HCT116 (cell line): ENCODE measurements around the gene SCN1A.

ENCODE experiments used
- EGR1 ChIP-seq: IDR thresholded peaks from 2 replicates; pipeline ENCODE4 v1.6.1; 2012; ENCODE audit warnings: low read depth
- EZH2 ChIP-seq: fragments of 200-600 bp; sonication (generic); IDR thresholded peaks from 2 replicates; pipeline ENCODE4 v1.6.1; 2017; ENCODE audit warnings: antibody characterized with exemption, mixed run types
- EZH2phosphoT487 ChIP-seq: fragments of 200-600 bp; IDR thresholded peaks from 2 replicates; pipeline ENCODE4 v1.6.1; 2018; ENCODE audit warnings: antibody characterized with exemption, borderline replicate concordance
- JUND ChIP-seq: IDR thresholded peaks from 2 replicates; pipeline ENCODE4 v1.6.1; 2012
- POLR2A ChIP-seq: IDR thresholded peaks from 2 replicates; pipeline ENCODE4 v1.7.0; 2011; ENCODE audit warnings: borderline replicate concordance; ENCODE audit not compliant: insufficient read depth, insufficient read length; ENCODE audit errors: extremely low read depth
- POLR2AphosphoS5 ChIP-seq: IDR thresholded peaks from 2 replicates; pipeline ENCODE4 v1.6.1; 2011; ENCODE audit warnings: mild to moderate bottlenecking, low read depth, low read length, moderate library complexity
- SIN3A ChIP-seq: IDR thresholded peaks from 2 replicates; pipeline ENCODE4 v1.6.1; 2012; ENCODE audit warnings: low read depth
- SRF ChIP-seq: IDR thresholded peaks from 2 replicates; pipeline ENCODE4 v1.6.1; 2012; ENCODE audit warnings: low read depth
- TCF7L2 ChIP-seq: IDR thresholded peaks from 2 replicates; pipeline ENCODE4 v1.7.0; 2011; ENCODE audit warnings: borderline replicate concordance, inconsistent platforms; ENCODE audit not compliant: insufficient read depth, insufficient read length; ENCODE audit errors: extremely low read depth
- YY1 ChIP-seq: IDR thresholded peaks from 2 replicates; pipeline ENCODE4 v1.6.1; 2011; ENCODE audit warnings: low read length, low read depth, moderate library complexity, mild to moderate bottlenecking; ENCODE audit not compliant: insufficient replicate concordance; ENCODE audit errors: extremely low read depth
- TF ChIP-seq, protein P1 (sequence below): IDR thresholded peaks from 2 replicates; pipeline ENCODE4 v1.6.1; 2012
- TF ChIP-seq, protein P2 (sequence below), 3 experiments: fragments of 200-600 bp in 1 of 3; sonication (generic) in 1 of 3; IDR thresholded peaks in 2 of 3; conservative IDR thresholded peaks in 1 of 3; 2 replicates each; pipeline ENCODE4 v1.5.1; 2012 to 2017; ENCODE audit warnings: low read depth in 2 of 3, low read length in 2 of 3, antibody characterized with exemption in 1 of 3, borderline replicate concordance in 1 of 3, control low read depth in 1 of 3, mild to moderate bottlenecking in 1 of 3, mixed read lengths in 1 of 3, mixed run types in 1 of 3, moderate library complexity in 1 of 3; ENCODE audit not compliant: insufficient read depth in 1 of 3
- TF ChIP-seq, protein P3 (sequence below): IDR thresholded peaks from 2 replicates; pipeline ENCODE4 v1.6.1; 2012; ENCODE audit warnings: low read depth

DNA sequence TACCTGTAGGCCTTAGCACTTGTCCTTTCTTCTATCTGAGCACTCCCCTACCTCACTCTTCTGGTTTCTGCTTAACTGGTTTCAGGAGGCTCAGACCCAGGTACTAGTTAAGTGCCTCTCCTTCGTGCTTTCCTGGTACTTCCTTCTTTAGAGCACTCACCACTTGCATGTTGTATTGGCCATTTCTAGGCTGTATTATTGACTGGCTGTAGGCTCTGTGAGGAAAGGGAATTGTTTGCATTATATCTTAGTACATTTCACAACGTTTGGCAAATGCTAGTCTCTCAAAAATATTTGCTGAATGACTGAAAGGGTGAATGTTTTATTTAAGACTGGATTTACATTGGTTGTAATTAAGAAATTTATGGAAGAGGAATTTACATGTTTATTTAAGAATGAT, 36.0 kb upstream of the SCN1A start:
- TF ChIP-seq TCF7L2 (no peak), EZH2phosphoT487 (no peak), SRF (no peak), POLR2A (no peak), EZH2 (no peak), EGR1 (no peak), YY1 (no peak), SIN3A (no peak), POLR2AphosphoS5 (no peak), JUND (no peak)
- TF ChIP-seq, protein P1, sequence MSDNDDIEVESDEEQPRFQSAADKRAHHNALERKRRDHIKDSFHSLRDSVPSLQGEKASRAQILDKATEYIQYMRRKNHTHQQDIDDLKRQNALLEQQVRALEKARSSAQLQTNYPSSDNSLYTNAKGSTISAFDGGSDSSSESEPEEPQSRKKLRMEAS = no peak
- TF ChIP-seq, protein P2, sequence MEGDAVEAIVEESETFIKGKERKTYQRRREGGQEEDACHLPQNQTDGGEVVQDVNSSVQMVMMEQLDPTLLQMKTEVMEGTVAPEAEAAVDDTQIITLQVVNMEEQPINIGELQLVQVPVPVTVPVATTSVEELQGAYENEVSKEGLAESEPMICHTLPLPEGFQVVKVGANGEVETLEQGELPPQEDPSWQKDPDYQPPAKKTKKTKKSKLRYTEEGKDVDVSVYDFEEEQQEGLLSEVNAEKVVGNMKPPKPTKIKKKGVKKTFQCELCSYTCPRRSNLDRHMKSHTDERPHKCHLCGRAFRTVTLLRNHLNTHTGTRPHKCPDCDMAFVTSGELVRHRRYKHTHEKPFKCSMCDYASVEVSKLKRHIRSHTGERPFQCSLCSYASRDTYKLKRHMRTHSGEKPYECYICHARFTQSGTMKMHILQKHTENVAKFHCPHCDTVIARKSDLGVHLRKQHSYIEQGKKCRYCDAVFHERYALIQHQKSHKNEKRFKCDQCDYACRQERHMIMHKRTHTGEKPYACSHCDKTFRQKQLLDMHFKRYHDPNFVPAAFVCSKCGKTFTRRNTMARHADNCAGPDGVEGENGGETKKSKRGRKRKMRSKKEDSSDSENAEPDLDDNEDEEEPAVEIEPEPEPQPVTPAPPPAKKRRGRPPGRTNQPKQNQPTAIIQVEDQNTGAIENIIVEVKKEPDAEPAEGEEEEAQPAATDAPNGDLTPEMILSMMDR (IDR thresholded peaks at IDR 0.05 in 2 of 3, conservative IDR thresholded peaks at IDR 0.05 in 1 of 3; ENCODE audit: borderline replicate concordance in 1 of 3, insufficient read depth in 1 of 3, low read depth in 2 of 3, low read length in 2 of 3) = no peak
- TF ChIP-seq, protein P3, sequence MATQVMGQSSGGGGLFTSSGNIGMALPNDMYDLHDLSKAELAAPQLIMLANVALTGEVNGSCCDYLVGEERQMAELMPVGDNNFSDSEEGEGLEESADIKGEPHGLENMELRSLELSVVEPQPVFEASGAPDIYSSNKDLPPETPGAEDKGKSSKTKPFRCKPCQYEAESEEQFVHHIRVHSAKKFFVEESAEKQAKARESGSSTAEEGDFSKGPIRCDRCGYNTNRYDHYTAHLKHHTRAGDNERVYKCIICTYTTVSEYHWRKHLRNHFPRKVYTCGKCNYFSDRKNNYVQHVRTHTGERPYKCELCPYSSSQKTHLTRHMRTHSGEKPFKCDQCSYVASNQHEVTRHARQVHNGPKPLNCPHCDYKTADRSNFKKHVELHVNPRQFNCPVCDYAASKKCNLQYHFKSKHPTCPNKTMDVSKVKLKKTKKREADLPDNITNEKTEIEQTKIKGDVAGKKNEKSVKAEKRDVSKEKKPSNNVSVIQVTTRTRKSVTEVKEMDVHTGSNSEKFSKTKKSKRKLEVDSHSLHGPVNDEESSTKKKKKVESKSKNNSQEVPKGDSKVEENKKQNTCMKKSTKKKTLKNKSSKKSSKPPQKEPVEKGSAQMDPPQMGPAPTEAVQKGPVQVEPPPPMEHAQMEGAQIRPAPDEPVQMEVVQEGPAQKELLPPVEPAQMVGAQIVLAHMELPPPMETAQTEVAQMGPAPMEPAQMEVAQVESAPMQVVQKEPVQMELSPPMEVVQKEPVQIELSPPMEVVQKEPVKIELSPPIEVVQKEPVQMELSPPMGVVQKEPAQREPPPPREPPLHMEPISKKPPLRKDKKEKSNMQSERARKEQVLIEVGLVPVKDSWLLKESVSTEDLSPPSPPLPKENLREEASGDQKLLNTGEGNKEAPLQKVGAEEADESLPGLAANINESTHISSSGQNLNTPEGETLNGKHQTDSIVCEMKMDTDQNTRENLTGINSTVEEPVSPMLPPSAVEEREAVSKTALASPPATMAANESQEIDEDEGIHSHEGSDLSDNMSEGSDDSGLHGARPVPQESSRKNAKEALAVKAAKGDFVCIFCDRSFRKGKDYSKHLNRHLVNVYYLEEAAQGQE = no peak
